GOT3 (cell line): ENCODE results near the gene EIF2B2.

Experiments used
- DNase-seq: peaks from one replicate; lab custom pipeline; 2025; ENCODE audit warnings: mixed read lengths; lab: John Stamatoyannopoulos, UW

Gene EIF2B2

DNA sequence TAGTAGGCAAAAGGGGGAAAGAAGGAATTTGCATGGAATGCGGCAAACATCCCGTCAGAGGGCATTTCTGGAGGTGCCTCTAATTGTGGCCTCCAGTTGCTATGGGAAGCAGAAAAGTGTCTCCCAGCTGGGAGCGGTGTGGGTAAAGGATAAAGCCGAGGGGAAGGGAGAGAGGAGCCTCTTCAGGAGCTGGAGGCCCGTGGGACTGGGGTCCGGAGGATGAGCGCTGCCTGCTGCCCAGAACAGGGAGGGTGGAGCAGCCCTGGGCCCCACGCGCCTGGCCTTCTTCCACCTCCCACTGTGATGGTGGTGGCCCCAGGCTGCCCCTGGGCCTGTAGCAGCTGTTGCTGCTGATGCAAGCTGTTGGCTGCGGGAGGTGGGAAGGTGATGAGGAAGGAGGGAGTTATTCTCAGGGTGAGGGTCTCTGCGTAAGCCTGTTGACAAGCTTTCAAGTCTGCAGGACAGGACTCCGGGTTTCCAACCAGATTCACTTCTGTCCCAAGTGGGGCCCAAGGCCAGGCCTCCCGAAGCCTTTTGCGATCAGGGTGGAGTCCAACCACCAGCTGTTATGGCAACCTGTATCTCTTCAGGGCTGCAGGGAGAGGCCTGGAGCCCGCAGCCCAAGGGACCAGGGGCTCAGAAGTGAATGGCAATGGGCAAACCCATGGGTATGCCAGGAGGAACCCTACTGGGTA lies 28.2 kb upstream of the EIF2B2 start:
- no peak for DNase-seq

DNA sequence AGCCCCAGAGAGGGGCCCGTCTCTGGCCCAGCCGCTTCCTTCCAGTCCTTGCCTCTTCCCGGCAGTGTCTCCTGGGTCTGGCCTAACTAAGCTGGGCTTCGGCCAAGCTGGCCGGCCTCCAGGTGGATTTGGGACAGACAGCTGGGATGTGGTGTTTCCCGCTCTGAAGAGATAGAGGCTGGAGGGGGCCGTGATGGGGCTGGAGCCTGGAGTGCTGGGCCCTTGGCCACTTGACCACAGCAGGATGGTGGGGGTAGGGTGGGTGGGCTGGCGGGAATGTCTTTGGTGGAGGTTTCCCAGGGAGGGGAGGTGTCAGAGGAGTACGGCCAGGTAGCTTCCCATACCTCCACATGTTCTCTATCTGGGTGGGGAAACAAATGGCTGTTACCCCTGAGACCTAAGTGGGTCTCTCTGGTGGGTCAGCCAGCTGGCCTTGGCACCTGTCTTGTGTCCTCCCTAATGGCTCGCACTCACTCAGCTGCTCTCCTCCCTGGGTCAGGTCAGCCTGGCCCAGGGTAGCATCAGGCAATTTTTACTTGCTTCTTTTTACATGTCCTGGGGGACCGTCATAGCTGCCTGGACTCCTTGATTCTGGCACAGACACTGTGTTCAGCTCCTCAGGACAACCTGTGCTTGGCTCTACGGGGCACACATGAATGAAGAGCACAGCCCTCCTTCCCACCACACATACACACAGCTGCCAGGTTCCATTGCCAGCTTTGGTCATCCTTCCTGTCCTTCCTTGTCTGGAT lies 27.5 kb upstream of the EIF2B2 start:
- DNase-seq, result no peak

DNA sequence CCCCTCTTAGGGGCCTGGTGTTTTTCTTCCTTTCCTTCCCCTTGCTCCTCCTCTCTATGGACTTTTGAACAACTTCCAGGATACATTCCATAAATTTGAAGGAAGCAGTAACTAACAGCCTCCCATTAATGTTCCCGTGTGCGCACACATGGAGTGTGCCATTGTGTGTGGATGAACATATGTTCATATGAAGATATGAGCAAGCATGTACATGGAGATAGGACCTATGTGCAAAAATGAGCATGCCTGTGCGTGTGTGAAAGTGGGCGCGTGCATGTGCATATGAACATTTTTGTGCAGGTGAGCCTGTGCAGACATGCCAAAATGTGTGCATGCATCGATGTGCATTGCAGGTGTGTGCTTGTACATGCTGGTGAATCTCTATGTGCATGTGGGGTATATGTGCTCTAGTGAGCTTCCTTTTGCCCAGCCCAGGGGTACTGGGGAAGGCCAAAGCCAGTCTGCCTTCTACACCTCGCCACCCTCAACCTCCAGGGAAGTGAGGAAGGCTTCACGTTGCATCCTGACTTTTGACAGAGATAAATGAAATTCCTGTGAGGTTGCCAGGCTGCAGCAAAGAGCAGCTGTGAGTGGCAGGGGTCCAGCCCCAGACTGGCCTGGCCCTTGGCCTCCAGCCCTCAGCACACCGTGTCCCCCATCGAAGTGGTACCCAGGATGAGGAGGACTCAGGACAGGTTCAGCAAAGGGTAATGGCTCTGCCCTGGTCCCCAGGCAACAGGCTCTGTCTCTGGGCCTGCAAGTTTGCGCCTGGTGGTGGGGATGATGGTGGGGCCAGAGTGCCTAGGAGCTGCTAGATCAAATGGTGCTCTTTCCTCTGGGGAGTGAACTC lies 26.2 kb upstream of the EIF2B2 start:
- DNase-seq, result no peak

DNA sequence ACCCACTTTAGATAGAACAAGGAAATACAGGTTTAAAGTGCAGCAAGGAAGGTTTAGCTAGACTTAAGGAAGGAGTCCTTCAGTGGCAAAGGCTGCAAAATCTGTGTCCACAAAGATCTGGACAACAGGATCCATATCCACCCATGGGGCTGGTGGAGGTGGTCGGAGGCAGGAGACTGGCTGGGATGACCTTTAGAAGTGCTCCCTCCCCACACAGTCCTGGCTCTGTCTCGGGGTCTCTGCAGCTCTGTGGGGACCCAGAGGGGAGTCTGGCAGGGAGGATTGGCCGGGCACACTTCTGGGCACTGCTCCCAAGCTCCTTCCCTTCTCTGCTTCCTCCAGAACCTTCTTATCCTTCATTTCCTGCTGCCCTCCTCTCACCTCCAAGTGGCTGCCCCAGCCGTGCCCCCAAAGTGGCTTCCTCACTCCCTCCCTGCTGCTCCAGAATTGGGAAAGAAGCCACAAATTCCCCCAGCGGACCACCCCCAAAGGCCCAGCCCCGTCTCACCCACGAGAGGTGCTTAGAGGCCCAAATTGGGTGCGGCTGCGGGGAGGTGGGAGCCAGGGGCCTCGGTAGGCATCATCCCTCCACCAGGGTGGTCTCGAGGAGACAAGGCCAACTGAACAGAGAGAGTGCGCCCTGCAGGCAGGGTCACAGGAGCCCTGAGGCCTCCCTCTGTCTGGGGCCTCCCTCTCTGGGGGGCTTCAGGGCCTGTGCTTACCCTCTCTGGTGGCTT lies 25.4 kb upstream of the EIF2B2 start:
- DNase-seq, result no peak

- DNase-seq, result no peak
These were observed 24.8 kb upstream of the EIF2B2 start for GRCh38 chr14:74977901-74978385.

GRCh38 chr14:74978416-74978947 lies 24.2 kb upstream of the EIF2B2 start:
- no peak for DNase-seq

- no peak for DNase-seq
These were observed 23.7 kb upstream of the EIF2B2 start for GRCh38 chr14:74979029-74979428.

- no peak for DNase-seq
These were observed 23.0 kb upstream of the EIF2B2 start for GRCh38 chr14:74979442-74980397.

GRCh38 chr14:74980398-74980730 lies 22.4 kb upstream of the EIF2B2 start:
- DNase-seq, result no peak

DNA sequence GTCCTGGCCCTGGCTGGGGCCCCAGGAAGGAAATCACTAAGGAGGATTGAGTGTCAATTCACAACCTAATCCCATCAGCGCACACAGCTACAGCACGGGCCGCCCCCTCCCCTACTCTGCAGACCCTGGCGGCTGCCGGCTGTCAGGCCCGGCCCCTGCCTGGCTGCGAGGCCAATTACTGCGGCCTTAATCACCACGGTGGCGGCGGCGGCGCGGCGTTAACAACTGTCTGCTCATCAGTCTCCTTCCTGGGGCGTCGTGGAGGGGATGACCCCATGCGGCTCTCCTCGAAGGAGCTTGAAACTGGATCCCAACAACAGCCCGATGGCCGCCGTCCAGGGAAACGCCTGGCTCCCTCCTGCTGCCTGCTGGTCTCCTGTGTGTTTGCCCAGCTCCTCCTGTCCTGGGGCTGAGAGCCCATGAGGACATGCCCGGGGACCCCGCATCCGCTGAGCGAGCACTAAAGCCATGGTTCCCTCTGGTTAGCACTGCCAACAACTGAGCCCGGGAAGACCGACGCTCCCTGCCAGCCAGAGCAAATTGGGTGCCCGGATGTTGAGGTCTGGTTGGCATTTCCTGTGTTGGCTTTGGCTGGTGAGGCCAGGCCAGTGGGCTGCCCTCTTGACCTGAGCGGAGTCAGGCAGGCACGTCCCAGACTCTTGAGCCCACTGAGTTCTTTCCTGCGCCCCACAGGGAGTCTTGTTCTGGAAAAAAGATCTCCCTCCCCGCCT lies 21.8 kb upstream of the EIF2B2 start:
- no peak for DNase-seq

- no peak for DNase-seq
These were observed 21.3 kb upstream of the EIF2B2 start for GRCh38 chr14:74981462-74981782.

DNA sequence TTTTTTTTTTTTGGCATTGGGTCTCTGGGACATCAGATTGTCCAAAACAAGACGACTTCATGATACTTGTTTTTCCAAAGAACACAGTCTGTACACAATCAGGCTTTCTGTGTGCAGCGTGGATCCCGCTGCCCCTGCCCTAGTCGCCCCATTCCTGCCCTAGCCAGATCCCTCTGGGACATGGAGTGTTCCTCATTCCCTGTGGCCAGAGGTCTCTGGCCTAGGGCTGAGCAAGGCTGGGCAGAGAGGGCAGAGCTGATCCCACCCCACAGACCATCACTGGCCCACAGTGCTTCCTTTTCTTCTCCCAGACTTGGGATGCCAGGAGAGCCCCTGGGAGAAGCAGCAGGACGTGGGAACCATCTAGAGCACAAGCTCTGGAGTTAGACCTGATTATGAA lies 20.9 kb upstream of the EIF2B2 start:
- no peak for DNase-seq

- DNase-seq, result no peak
These were observed 20.1 kb upstream of the EIF2B2 start for GRCh38 chr14:74982661-74983060.

DNA sequence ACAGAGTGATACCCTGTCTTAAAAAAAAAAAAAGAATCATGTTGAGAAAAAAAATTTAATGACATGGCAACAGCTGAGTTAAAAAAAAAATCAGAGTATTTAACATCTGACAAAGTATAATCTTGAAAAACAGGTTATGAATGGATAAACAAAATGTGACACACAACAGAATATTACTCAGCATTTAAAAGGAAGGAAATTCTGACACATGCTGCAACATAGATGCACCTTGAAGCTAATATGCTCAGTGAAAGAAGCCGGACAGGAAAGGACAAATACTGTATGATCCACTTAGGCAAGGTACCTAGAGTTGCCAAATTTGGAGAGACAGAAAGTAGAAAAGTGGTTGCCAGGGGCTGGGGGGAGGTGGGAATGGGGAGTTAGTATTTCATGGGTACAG lies 19.4 kb upstream of the EIF2B2 start:
- no peak for DNase-seq

- no peak for DNase-seq
These were observed 18.3 kb upstream of the EIF2B2 start for GRCh38 chr14:74984236-74985027.

GRCh38 chr14:74985028-74985310 lies 17.8 kb upstream of the EIF2B2 start:
- no peak for DNase-seq

DNA sequence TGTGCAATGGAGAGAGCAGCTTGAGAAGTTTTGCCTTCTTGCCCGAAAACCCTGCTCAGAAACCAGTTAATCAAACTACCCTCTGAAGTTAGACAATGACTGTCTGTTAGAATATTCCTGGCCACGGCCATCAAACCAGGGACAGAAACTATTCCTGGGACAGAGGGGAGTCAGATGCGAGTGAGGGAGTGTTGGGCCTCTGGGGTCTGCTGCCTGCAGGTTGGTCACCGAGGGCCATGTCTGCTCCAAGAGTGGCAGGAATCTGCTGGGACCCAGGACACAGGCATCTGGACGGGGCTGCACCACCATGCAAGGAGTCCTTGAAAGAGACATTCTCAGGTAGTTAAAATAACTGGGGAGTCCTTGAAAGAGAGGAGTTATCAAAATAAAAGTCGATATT lies 16.9 kb upstream of the EIF2B2 start:
- no peak for DNase-seq

DNA sequence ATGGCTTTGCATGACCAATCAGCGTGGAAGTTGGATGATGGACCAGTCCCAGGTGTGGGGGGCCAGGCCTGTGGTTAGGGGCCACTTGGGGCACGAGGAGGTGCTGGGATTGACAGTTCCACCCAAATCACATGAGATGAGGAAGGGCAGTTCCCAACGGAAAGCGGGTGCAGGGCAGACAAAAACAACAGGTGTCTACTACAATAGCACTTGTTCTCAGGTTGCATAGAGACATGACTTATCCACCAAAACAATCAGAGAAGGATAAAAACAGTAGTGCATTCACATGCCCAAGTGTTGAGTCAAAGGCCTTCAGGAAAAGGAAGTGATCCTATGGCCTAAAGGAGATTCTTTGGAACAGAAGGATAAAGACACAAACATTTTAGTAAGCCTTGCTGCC lies 14.6 kb upstream of the EIF2B2 start:
- no peak for DNase-seq

- no peak for DNase-seq
These were observed 13.7 kb upstream of the EIF2B2 start for GRCh38 chr14:74988993-74989392.
